Measurements from ENCODE around the gene DISP3. TPM values are rescaled to one million over a fixed set of nuclear protein-coding genes. Genes with fewer than 3 reads are reported as not detected.

The DISP3 gene
- total and polyA plus RNA-seq, 8 donors: 0.13 to 6.7 (median 0.74) TPM

DNA sequence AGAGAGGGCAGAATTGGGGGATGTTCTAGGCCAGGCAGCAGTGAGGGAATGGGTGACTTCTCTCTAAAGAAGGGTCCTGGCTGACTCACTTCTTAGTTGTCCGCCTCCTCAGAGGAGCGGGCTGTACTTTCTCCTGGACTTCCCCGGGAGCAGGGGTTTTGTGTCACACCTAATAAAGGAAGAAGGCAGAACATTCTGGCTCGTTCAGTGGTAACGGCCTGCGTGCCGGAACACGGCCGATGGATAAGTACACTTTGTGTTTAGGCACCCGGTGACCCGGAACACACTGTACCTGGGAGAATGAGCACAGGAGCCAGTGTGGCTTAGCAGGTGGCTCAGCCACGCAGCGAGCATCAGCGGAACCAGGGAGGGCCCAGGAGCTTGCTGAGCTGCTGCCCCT lies 90.6 kb downstream of the DISP3 start:
- no peak for DNase-seq
- Histone ChIP-seq H3K4me1 (no peaks in the 10 kb centered on the region), H3K27ac (no peak overlapping the region), H3K4me3 (no peak overlapping the region), H3K27me3 (peaks cover 0 to 2% (median 0%) of the 10 kb centered on the region in 4 donors), H3K36me3 (no peaks in the 10 kb centered on the region), H3K9me3 (no peaks in the 10 kb centered on the region)
- intact Hi-C loops (cut with DNase I): no loop called here
- no peak for ATAC-seq
- TF ChIP-seq, protein P1, sequence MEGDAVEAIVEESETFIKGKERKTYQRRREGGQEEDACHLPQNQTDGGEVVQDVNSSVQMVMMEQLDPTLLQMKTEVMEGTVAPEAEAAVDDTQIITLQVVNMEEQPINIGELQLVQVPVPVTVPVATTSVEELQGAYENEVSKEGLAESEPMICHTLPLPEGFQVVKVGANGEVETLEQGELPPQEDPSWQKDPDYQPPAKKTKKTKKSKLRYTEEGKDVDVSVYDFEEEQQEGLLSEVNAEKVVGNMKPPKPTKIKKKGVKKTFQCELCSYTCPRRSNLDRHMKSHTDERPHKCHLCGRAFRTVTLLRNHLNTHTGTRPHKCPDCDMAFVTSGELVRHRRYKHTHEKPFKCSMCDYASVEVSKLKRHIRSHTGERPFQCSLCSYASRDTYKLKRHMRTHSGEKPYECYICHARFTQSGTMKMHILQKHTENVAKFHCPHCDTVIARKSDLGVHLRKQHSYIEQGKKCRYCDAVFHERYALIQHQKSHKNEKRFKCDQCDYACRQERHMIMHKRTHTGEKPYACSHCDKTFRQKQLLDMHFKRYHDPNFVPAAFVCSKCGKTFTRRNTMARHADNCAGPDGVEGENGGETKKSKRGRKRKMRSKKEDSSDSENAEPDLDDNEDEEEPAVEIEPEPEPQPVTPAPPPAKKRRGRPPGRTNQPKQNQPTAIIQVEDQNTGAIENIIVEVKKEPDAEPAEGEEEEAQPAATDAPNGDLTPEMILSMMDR (IDR thresholded peaks at IDR 0.05): no peak
- 59 to 71% methylated on average over 14 of the region's 14 CpGs for WGBS, 2 donors
- no peak for FAIRE-seq

DNA sequence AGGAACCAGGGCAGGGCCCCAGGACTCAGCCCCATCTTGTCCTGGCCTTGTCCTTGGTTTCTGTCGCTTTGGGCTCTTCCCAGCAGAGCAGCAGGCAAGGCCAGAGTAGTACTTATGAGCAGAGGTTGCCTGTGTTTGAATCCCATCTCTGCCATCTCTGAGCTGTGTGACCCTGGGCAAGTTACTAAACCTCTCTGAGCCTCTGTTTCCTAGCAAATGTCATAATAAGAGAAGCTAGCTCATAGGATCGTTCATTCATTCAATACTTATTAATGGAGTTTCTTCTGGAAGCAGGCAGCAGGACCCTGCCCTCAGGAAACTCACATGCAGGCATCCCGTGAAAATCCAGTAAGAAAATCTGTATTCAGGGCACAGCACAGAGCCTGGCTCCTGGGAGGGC lies 91.0 kb downstream of the DISP3 start:
- Histone ChIP-seq H3K27me3 (peaks cover 0 to 2% (median 0%) of the 10 kb centered on the region in 4 donors), H3K4me3 (no peak overlapping the region), H3K4me1 (no peaks in the 10 kb centered on the region), H3K9me3 (no peaks in the 10 kb centered on the region), H3K27ac (no peak overlapping the region), H3K36me3 (no peaks in the 10 kb centered on the region)
- no peak for ATAC-seq
- no peak for FAIRE-seq
- WGBS, 2 donors: 39 to 45% methylated on average over 3 of the region's 3 CpGs
- intact Hi-C loops (cut with DNase I): no loop called here
- TF ChIP-seq, protein P1 (IDR thresholded peaks at IDR 0.05): no peak
- no peak for DNase-seq

DNA sequence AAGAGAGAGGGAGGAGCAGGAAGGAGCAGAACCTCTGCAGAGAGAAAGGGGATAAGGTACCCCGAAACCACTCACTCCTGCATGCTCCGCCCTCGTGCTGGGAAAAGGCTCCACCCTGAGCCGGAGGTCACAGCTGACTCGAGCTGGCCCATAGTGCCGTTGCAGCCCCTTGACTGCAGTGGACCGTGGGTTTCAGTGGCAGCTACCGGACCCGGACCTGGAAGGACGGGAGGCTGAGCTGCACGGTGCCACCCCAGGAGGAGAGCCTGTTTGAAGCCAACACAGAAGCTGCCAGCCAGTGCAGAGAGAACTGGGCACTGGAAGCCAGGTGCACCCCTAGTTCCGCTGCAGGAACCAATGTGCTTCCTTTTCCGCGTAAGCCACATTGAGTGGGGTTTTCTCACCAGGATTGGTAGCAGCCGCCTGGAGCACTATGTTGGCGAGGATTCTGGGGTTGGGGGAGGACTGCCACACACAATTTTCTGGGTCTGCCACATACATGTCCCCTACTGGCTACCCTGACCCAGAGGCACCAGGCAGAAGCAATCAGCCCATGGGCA lies 91.9 kb downstream of the DISP3 start:
- Histone ChIP-seq H3K27ac (no peak overlapping the region), H3K9me3 (no peaks in the 10 kb centered on the region), H3K36me3 (no peaks in the 10 kb centered on the region), H3K27me3 (peaks cover 0 to 2% (median 0%) of the 10 kb centered on the region in 4 donors), H3K4me3 (no peak overlapping the region), H3K4me1 (no peaks in the 10 kb centered on the region)
- DNase-seq (no peak), ATAC-seq (no peak), FAIRE-seq (no peak)
- TF ChIP-seq, protein P1 (IDR thresholded peaks at IDR 0.05): no peak
- 43 to 52% methylated on average over 16 of the region's 16 CpGs for WGBS, 2 donors
- intact Hi-C loops (cut with DNase I): no loop called here

DNA sequence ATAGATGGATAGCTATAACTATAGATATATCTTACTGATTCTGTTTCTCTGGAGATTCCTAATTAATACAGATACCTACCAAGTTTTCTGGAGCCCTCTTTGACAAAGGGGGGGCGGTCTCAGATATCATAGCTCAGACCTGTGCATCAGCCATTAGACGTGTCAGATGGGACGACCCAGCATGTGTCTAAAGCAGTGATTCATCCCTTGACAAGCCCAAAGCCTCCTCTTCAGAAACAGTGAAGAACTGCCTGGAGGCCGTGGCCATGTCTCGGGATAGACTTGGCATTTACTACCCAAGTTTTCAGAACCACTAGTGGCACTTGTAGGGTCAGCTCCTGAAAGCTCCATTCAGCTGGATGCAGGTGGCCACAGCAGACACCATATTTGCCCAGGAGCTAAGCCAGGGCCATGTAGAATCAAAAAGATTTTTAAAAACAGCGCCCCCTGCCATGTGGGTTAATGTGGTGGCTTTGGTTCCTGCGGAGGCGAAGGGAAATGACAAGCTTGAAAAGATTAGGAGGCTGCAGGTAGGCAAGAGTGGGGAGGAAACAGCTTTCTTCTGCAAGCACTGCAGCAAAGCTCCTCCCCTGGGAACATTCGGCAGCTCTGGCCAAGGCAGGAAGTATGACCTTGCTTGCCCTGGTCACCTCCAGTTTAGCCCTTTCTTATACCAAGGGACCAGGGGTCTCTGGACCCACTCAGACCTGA lies 93.1 kb downstream of the DISP3 start:
- H3K27ac ChIP-seq: no peak overlapping the region
- ATAC-seq (no peak), DNase-seq (no peak), FAIRE-seq (no peak)
- WGBS, 2 donors: 48 to 50% methylated on average over 9 of the region's 9 CpGs
- no peaks in the 10 kb centered on the region for H3K36me3 ChIP-seq
- H3K27me3 ChIP-seq: peaks cover 0 to 2% (median 0%) of the 10 kb centered on the region in 4 donors
- no peak overlapping the region for H3K4me3 ChIP-seq
- no peaks in the 10 kb centered on the region for H3K4me1 ChIP-seq
- intact Hi-C loops (cut with DNase I): no loop called here
- H3K9me3 ChIP-seq: no peaks in the 10 kb centered on the region
- TF ChIP-seq, protein P1 (IDR thresholded peaks at IDR 0.05): no peak

DNA sequence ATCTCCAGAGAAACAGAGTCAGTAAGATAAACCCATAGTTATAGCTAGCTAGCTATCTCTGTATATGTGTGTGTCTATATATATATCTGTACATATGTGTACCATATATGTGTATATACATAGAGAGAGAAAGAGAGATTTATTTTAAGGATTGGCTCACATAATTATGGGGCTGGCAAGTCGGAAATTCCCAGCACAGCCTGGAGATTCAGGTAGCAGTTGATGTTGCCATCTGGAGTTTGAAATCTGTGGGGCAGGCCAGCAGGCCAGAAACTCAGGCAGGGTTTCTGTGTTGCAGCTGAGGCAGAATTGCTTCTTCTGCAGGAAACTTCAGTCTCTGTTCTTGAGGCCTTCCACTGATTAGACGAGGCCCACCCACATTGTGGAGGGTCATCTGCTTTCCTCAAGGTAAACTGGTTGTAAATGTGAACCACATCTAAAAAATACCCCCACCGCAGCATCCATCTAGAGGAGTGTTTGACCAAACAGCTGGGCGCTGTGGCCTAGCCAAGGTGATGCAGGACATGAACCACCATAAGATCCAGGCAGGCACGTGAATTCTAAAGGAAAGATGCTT lies 94.2 kb downstream of the DISP3 start:
- no peak overlapping the region for H3K27ac ChIP-seq
- H3K9me3 ChIP-seq: no peaks in the 10 kb centered on the region
- peaks cover 0 to 2% (median 0%) of the 10 kb centered on the region in 4 donors for H3K27me3 ChIP-seq
- no peak overlapping the region for H3K4me3 ChIP-seq
- no peaks in the 10 kb centered on the region for H3K4me1 ChIP-seq
- whole genome bisulfite sequencing, 2 donors: 73 to 85% methylated on average over 5 of the region's 5 CpGs
- intact Hi-C loops (cut with DNase I): no loop called here
- FAIRE-seq (no peak), DNase-seq (no peak), ATAC-seq (no peak)
- TF ChIP-seq, protein P1 (IDR thresholded peaks at IDR 0.05): no peak
- no peaks in the 10 kb centered on the region for H3K36me3 ChIP-seq

Data from pancreas (tissue), 10 donors.